Stimulated activated CD4-positive, alpha-beta T cell treated with anti-CD3 and anti-CD28 coated beads, Interleukin-4, amount 100 ng/mL, for 48 hours (primary cell): ENCODE measurements around the gene STRIP1.

ENCODE experiments used
- DNase-seq, 2 donors: peaks; one replicate each; pipeline ENCODE4 v3.0.0-alpha.2; 2020; ENCODE audit warnings: low read depth in 2 of 2

The STRIP1 gene

GRCh38 chr1:110094931-110095654 is 60.7 kb downstream of the STRIP1 start:
- DNase-seq: no peak

GRCh38 chr1:110097507-110098221 is 63.2 kb downstream of the STRIP1 start:
- no peak for DNase-seq

GRCh38 chr1:110098222-110099026 is 64.0 kb downstream of the STRIP1 start:
- no peak for DNase-seq

GRCh38 chr1:110100335-110100734 is 65.9 kb downstream of the STRIP1 start:
- no peak for DNase-seq

- no peak for DNase-seq
These were observed 67.7 kb downstream of the STRIP1 start for GRCh38 chr1:110102081-110102480.
